Mesenchymal stem cell (in vitro differentiated cells and primary cell): Measurements from ENCODE around the gene RC3H1.

Experiments
- DNase-seq: peaks from one replicate; pipeline ENCODE4 v3.0.0-alpha.2; 2013
- H2AFZ ChIP-seq: one replicate; pipeline ENCODE4 v1.6.1; 2013; ENCODE audit warnings: low read depth, mild to moderate bottlenecking, control low read depth, inconsistent platforms, low read length, moderate library complexity
- H2AK5ac ChIP-seq: 2 replicates; pipeline ENCODE4 v1.6.1; 2013; ENCODE audit warnings: low read length, moderate library complexity, mild to moderate bottlenecking, inconsistent platforms; ENCODE audit not compliant: severe bottlenecking
- H2BK120ac ChIP-seq: one replicate; pipeline ENCODE4 v1.6.1; 2013; ENCODE audit warnings: low read depth, mild to moderate bottlenecking, inconsistent platforms, low read length, moderate library complexity
- H2BK12ac ChIP-seq, 2 experiments: one replicate each; pipeline ENCODE4 v1.6.1; 2013; ENCODE audit warnings: inconsistent platforms in 2 of 2, low read length in 2 of 2, mild to moderate bottlenecking in 2 of 2, moderate library complexity in 2 of 2, control low read depth in 1 of 2
- H2BK15ac ChIP-seq: one replicate; pipeline ENCODE4 v1.6.1; 2013; ENCODE audit warnings: mild to moderate bottlenecking, low read depth, inconsistent platforms; ENCODE audit not compliant: poor library complexity, severe bottlenecking
- H2BK5ac ChIP-seq: 2 replicates; pipeline ENCODE4 v1.6.1; 2013; ENCODE audit warnings: low read depth, mild to moderate bottlenecking, low read length, control low read depth, inconsistent platforms; ENCODE audit not compliant: poor library complexity, severe bottlenecking
- H3K14ac ChIP-seq, 2 experiments: one replicate each; pipeline ENCODE4 v1.6.1; 2013; ENCODE audit warnings: inconsistent platforms in 2 of 2, low read length in 2 of 2, control low read depth in 1 of 2, mild to moderate bottlenecking in 1 of 2, moderate library complexity in 1 of 2
- H3K18ac ChIP-seq, 2 experiments: one replicate each; pipeline ENCODE4 v1.6.1; 2013; ENCODE audit warnings: inconsistent platforms in 2 of 2, low read length in 2 of 2, control low read depth in 1 of 2, low read depth in 1 of 2, mild to moderate bottlenecking in 1 of 2
- H3K23ac ChIP-seq, 2 experiments: one replicate each; pipeline ENCODE4 v1.6.1; 2013; ENCODE audit warnings: inconsistent platforms in 2 of 2, low read length in 2 of 2, mild to moderate bottlenecking in 2 of 2, moderate library complexity in 2 of 2, control low read depth in 1 of 2
- H3K27ac ChIP-seq: 2 replicates; pipeline ENCODE4 v1.5.1; 2013; ENCODE audit warnings: mild to moderate bottlenecking, moderate library complexity, low read length, control low read depth, inconsistent platforms; ENCODE audit not compliant: poor library complexity, severe bottlenecking
- H3K27me3 ChIP-seq, 2 experiments: 2 replicates each; pipeline versions ENCODE4 v1.6.1 to v1.7.0; 2013; ENCODE audit warnings: low read length in 2 of 2, mild to moderate bottlenecking in 2 of 2, moderate library complexity in 2 of 2, control low read depth in 1 of 2, inconsistent platforms in 1 of 2; ENCODE audit not compliant: control insufficient read depth in 1 of 2, insufficient read depth in 1 of 2
- H3K36me3 ChIP-seq, 2 experiments: 2 replicates each; pipeline versions ENCODE4 v1.6.1 to v1.7.0; 2013; ENCODE audit warnings: low read length in 2 of 2, control low read depth in 1 of 2, inconsistent platforms in 1 of 2, low read depth in 1 of 2, mild to moderate bottlenecking in 1 of 2; ENCODE audit not compliant: insufficient read depth in 2 of 2, control insufficient read depth in 1 of 2
- H3K4ac ChIP-seq, 2 experiments: one replicate each; pipeline ENCODE4 v1.6.1; 2013; ENCODE audit warnings: inconsistent platforms in 2 of 2, low read length in 2 of 2, mild to moderate bottlenecking in 2 of 2, moderate library complexity in 2 of 2, control low read depth in 1 of 2, low read depth in 1 of 2
- H3K4me1 ChIP-seq: 2 replicates; pipeline ENCODE4 v1.6.1; 2013; ENCODE audit warnings: low read depth, low read length, control low read depth; ENCODE audit not compliant: control insufficient read depth, insufficient read depth
- H3K4me2 ChIP-seq: 2 replicates; pipeline ENCODE4 v1.6.1; 2013; ENCODE audit warnings: low read length, mild to moderate bottlenecking, inconsistent platforms; ENCODE audit not compliant: poor library complexity, severe bottlenecking
- H3K4me3 ChIP-seq, 2 experiments: 2 replicates each; pipeline versions ENCODE4 v1.5.1 to v1.7.0; 2013; ENCODE audit warnings: low read length in 2 of 2, mild to moderate bottlenecking in 2 of 2, control low read depth in 1 of 2, low read depth in 1 of 2; ENCODE audit not compliant: insufficient read depth in 1 of 2
- H3K79me1 ChIP-seq: replicated peaks from 2 replicates; pipeline ENCODE4 v1.6.1; 2013; ENCODE audit warnings: mild to moderate bottlenecking, control low read depth, low read length, inconsistent platforms; ENCODE audit not compliant: poor library complexity, severe bottlenecking
- H3K9ac ChIP-seq: 2 replicates; pipeline ENCODE4 v1.7.0; 2013; ENCODE audit warnings: mild to moderate bottlenecking, low read length, moderate library complexity
- H3K9me3 ChIP-seq: 2 replicates; pipeline ENCODE4 v1.7.0; 2013; ENCODE audit warnings: mild to moderate bottlenecking, low read length; ENCODE audit not compliant: control insufficient read depth
- H4K8ac ChIP-seq: one replicate; pipeline ENCODE4 v1.6.1; 2013; ENCODE audit warnings: inconsistent platforms, mild to moderate bottlenecking, low read length, moderate library complexity
- H4K91ac ChIP-seq: one replicate; pipeline ENCODE4 v1.6.1; 2013; ENCODE audit warnings: mild to moderate bottlenecking, low read length, inconsistent platforms
- WGBS: methylation state at CpG from one replicate; pipeline ENCODE4 v1.1.7; 2013; ENCODE audit warnings: mixed read lengths; 5-methylcytosine and 5-hydroxymethylcytosine counted together

RC3H1 gene

DNA sequence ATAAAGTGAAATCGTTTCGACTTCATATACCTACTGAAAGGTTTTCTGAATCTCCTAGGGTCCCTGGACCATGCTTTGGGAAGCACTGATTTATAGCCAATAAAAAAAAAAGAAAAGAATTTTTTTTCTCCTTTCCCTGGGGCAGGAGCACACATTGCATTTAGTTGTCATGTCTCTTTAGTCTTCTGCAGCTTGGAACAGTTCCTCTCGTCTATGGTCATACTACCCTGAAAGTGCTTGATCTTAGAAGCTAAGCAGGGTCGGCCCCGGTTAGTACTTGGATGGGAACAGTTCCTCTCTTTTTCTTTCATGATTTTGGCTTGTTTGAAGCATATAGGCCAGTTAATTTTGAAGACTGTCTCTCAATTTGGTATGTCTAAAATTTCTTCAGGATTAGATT, 101.3 kb downstream of the RC3H1 start:
- Histone ChIP-seq H3K4me1 (no peaks in the 10 kb centered on the region), H3K36me3 (no peaks in the 10 kb centered on the region), H3K79me1 (no peaks in the 10 kb centered on the region), H3K4me3 (no peak overlapping the region), H2BK12ac (no peak overlapping the region), H3K27me3 (peaks cover 4 to 5% of the 10 kb centered on the region in 2 experiments), H3K9ac (no peak overlapping the region), H3K4ac (no peak overlapping the region), H4K91ac (no peak overlapping the region), H2AFZ (no peak overlapping the region), H3K23ac (no peak overlapping the region), H2BK120ac (no peak overlapping the region), H3K9me3 (no peaks in the 10 kb centered on the region), H2BK15ac (no peak overlapping the region), H3K27ac (no peak overlapping the region), H3K4me2 (no peak overlapping the region), H3K18ac (no peak overlapping the region), H2BK5ac (no peak overlapping the region), H3K14ac (no peak overlapping the region), H4K8ac (no peak overlapping the region), H2AK5ac (no peak overlapping the region)
- DNase-seq = no peak
- WGBS = 89% methylated on average over 3 of the region's 5 CpGs

DNA sequence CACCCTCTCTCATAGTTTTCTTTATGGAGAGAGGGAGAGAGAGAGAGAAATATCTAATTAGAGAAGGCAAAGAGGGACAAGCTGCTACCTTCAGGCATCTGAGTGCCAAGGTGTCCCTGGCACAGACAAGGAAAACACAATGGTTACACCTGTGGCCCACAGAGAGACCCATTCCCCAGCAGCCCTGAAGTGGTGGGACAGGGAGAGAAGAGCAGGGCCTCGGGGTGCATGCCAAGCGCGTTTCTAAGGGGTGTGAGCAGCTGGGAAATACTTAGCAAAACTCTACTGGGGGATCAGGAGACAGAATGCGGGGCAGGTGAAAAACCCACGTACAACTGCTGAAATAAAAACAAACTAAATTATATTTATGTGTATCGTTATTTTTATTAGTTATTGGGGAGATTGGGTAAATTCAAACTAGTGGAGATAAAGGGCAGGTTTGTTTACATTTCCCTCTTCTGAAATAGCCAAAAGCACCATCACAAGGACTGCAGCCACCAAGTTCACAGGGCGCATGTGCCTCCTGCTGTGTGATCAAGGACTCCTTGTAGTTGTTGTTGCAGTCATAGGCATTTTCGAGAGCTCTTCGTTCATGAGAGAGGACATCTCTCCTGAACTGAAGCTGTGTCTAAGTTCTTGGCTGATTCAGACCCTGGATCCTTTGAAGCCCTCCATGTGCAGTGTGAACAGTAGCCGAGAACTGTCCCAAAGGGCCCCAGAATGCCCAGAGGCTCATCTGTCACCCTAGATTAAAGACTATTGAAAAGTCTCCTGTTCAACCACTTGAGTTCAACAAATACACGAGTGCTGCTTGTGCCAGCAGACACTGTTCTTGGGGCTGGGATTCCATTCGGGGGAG, 104.3 kb downstream of the RC3H1 start:
- Histone ChIP-seq H2AFZ (no peak overlapping the region), H4K91ac (no peak overlapping the region), H2BK120ac (no peak overlapping the region), H2AK5ac (no peak overlapping the region), H3K36me3 (no peaks in the 10 kb centered on the region), H3K4ac (no peak overlapping the region), H3K14ac (no peak overlapping the region), H2BK5ac (no peak overlapping the region), H3K9ac (no peak overlapping the region), H3K4me1 (no peaks in the 10 kb centered on the region), H3K23ac (no peak overlapping the region), H3K4me2 (no peak overlapping the region), H3K9me3 (no peaks in the 10 kb centered on the region), H3K4me3 (no peak overlapping the region), H3K27ac (no peak overlapping the region), H2BK12ac (no peak overlapping the region), H3K27me3 (peaks cover 4 to 5% of the 10 kb centered on the region in 2 experiments), H4K8ac (no peak overlapping the region), H3K18ac (no peak overlapping the region), H3K79me1 (no peaks in the 10 kb centered on the region), H2BK15ac (no peak overlapping the region)
- WGBS = 91% methylated on average over 9 of the region's 12 CpGs
- DNase-seq = no peak

GRCh38 chr1:173917149-173917548, 105.0 kb downstream of the RC3H1 start, which contains the start of gene SERPINC1:
SERPINC1 (minus strand) TSS chr1:173917327; CDS start chr1:173917259, 68 bp downstream.
- no peak within 1 kb of the TSS for H2AFZ ChIP-seq
- no peak within 1 kb of the TSS for H3K4me3 ChIP-seq
- H2BK12ac ChIP-seq = no peak within 1 kb of the TSS
- no peak within 1 kb of the TSS for H2BK120ac ChIP-seq
- no peak within 1 kb of the TSS for H3K14ac ChIP-seq
- no peak for DNase-seq
- peaks cover 4 to 5% of the 10 kb centered on the region in 2 experiments for H3K27me3 ChIP-seq
- no peaks in the 10 kb centered on the region for H3K79me1 ChIP-seq
- no peaks in the 10 kb centered on the region for H3K9me3 ChIP-seq
- H4K8ac ChIP-seq = no peak within 1 kb of the TSS
- no peak within 1 kb of the TSS for H3K4ac ChIP-seq
- H3K27ac ChIP-seq = no peak within 1 kb of the TSS
- H3K23ac ChIP-seq = no peak within 1 kb of the TSS
- H2BK5ac ChIP-seq = no peak within 1 kb of the TSS
- no peaks in the 10 kb centered on the region for H3K4me1 ChIP-seq
- H2BK15ac ChIP-seq = no peak within 1 kb of the TSS
- WGBS = 91% methylated on average over 3 of the region's 3 CpGs
- no peaks in the 10 kb centered on the region for H3K36me3 ChIP-seq
- no peak within 1 kb of the TSS for H3K9ac ChIP-seq
- no peak within 1 kb of the TSS for H4K91ac ChIP-seq
- no peak within 1 kb of the TSS for H2AK5ac ChIP-seq
- H3K4me2 ChIP-seq = no peak within 1 kb of the TSS
- H3K18ac ChIP-seq = no peak within 1 kb of the TSS

- no peak overlapping the region for H2AFZ ChIP-seq
- no peak overlapping the region for H2AK5ac ChIP-seq
- no peak overlapping the region for H3K4ac ChIP-seq
- H2BK12ac ChIP-seq = no peak overlapping the region
- H3K27ac ChIP-seq = no peak overlapping the region
- H3K27me3 ChIP-seq = peaks cover 5 to 7% of the 10 kb centered on the region in 2 experiments
- H3K79me1 ChIP-seq = no peaks in the 10 kb centered on the region
- no peaks in the 10 kb centered on the region for H3K4me1 ChIP-seq
- no peak overlapping the region for H3K4me2 ChIP-seq
- H3K4me3 ChIP-seq = no peak overlapping the region
- no peak overlapping the region for H4K8ac ChIP-seq
- H2BK5ac ChIP-seq = no peak overlapping the region
- 91% methylated on average over 3 of the region's 4 CpGs for WGBS
- no peak overlapping the region for H2BK120ac ChIP-seq
- no peak overlapping the region for H2BK15ac ChIP-seq
- H3K9me3 ChIP-seq = no peaks in the 10 kb centered on the region
- no peak overlapping the region for H4K91ac ChIP-seq
- no peak for DNase-seq
- H3K18ac ChIP-seq = no peak overlapping the region
- H3K36me3 ChIP-seq = no peaks in the 10 kb centered on the region
- H3K23ac ChIP-seq = no peak overlapping the region
- H3K14ac ChIP-seq = no peak overlapping the region
- H3K9ac ChIP-seq = no peak overlapping the region
Measured at GRCh38 chr1:173916667-173917066, 105.5 kb downstream of the RC3H1 start.
